ENCODE measurements around the gene EIF4EBP2. TPM values are rescaled to one million over a fixed set of nuclear protein-coding genes. Genes with fewer than 3 reads are reported as not detected.

EIF4EBP2 gene
- total and polyA plus RNA-seq, 2 of the 13 experiments (the other 11 are each of a cell fraction or from before 2014, with no cell fraction given), result 16.9 to 22.0 TPM

DNA sequence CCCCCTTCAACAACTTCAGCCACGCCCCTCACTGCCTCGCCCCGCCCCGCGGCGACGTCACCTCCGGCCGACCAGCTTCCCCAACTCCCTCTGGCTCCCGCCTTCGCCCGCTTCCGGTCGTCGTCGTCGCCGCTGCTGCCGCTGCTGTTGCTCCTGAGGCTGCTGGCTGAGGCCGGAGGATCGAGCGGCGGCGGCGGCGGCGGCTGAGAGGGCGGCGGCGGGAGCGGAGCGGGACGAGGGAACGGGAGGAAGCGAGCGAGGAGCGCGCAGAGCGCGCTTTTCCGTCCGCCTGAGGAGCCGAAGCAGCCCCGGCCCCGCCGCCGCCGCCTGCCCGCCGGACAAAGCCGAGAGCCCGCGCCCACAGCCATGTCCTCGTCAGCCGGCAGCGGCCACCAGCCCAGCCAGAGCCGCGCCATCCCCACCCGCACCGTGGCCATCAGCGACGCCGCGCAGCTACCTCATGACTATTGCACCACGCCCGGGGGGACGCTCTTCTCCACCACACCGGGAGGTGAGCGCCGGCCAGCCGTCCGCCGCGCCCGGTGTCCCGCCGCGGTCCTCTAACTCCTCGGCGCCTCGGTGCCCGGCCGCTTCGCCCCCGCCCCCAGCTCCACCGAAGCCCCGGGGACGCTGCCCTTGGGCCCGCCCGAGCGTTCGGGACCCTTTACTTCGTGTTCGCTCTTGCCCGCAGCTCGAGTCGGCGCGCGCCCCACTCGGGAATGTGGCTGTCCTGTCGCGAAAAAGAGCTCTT is at the start of gene EIF4EBP2 (continued):
- TF ChIP-seq, protein P1, sequence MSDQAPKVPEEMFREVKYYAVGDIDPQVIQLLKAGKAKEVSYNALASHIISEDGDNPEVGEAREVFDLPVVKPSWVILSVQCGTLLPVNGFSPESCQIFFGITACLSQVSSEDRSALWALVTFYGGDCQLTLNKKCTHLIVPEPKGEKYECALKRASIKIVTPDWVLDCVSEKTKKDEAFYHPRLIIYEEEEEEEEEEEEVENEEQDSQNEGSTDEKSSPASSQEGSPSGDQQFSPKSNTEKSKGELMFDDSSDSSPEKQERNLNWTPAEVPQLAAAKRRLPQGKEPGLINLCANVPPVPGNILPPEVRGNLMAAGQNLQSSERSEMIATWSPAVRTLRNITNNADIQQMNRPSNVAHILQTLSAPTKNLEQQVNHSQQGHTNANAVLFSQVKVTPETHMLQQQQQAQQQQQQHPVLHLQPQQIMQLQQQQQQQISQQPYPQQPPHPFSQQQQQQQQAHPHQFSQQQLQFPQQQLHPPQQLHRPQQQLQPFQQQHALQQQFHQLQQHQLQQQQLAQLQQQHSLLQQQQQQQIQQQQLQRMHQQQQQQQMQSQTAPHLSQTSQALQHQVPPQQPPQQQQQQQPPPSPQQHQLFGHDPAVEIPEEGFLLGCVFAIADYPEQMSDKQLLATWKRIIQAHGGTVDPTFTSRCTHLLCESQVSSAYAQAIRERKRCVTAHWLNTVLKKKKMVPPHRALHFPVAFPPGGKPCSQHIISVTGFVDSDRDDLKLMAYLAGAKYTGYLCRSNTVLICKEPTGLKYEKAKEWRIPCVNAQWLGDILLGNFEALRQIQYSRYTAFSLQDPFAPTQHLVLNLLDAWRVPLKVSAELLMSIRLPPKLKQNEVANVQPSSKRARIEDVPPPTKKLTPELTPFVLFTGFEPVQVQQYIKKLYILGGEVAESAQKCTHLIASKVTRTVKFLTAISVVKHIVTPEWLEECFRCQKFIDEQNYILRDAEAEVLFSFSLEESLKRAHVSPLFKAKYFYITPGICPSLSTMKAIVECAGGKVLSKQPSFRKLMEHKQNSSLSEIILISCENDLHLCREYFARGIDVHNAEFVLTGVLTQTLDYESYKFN (CRISPR knock-in tag; conservative IDR thresholded peaks at IDR 0.05), result peak; percentile 44; the same call in 1 of the 2 replicates
- TF ChIP-seq ZNF12 (CRISPR knock-in tag; IDR thresholded peaks at IDR 0.05) (peak; percentile 94), BRD4 (CRISPR knock-in tag; IDR thresholded peaks at IDR 0.05) (0 out of 2 replicates have a peak, but pooled peaks have one; percentile 59), TOPORS (CRISPR knock-in tag; IDR thresholded peaks at IDR 0.05) (0 out of 2 replicates have a peak, but pooled peaks have one; percentile 14), ELF4 (CRISPR knock-in tag; IDR thresholded peaks at IDR 0.05; ENCODE audit: borderline replicate concordance) (0 out of 2 replicates have a peak, but pooled peaks have one; percentile 33), ZNF451 (CRISPR knock-in tag; IDR thresholded peaks at IDR 0.05) (0 out of 2 replicates have a peak, but pooled peaks have one; percentile 66), RBFOX2 (IDR thresholded peaks at IDR 0.05; ENCODE audit: low read depth, low read length) (peak; percentile 95), CHD4 (IDR thresholded peaks at IDR 0.05; ENCODE audit: borderline replicate concordance, low read length) (no peak)
- TF ChIP-seq, protein P2, sequence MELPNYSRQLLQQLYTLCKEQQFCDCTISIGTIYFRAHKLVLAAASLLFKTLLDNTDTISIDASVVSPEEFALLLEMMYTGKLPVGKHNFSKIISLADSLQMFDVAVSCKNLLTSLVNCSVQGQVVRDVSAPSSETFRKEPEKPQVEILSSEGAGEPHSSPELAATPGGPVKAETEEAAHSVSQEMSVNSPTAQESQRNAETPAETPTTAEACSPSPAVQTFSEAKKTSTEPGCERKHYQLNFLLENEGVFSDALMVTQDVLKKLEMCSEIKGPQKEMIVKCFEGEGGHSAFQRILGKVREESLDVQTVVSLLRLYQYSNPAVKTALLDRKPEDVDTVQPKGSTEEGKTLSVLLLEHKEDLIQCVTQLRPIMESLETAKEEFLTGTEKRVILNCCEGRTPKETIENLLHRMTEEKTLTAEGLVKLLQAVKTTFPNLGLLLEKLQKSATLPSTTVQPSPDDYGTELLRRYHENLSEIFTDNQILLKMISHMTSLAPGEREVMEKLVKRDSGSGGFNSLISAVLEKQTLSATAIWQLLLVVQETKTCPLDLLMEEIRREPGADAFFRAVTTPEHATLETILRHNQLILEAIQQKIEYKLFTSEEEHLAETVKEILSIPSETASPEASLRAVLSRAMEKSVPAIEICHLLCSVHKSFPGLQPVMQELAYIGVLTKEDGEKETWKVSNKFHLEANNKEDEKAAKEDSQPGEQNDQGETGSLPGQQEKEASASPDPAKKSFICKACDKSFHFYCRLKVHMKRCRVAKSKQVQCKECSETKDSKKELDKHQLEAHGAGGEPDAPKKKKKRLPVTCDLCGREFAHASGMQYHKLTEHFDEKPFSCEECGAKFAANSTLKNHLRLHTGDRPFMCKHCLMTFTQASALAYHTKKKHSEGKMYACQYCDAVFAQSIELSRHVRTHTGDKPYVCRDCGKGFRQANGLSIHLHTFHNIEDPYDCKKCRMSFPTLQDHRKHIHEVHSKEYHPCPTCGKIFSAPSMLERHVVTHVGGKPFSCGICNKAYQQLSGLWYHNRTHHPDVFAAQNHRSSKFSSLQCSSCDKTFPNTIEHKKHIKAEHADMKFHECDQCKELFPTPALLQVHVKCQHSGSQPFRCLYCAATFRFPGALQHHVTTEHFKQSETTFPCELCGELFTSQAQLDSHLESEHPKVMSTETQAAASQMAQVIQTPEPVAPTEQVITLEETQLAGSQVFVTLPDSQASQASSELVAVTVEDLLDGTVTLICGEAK (IDR thresholded peaks at IDR 0.05), result peak; percentile 48
- TF ChIP-seq, protein P2 (CRISPR knock-in tag; IDR thresholded peaks at IDR 0.05), result peak; percentile 25; the same call in 1 of the 2 replicates
- TF ChIP-seq, protein P3, sequence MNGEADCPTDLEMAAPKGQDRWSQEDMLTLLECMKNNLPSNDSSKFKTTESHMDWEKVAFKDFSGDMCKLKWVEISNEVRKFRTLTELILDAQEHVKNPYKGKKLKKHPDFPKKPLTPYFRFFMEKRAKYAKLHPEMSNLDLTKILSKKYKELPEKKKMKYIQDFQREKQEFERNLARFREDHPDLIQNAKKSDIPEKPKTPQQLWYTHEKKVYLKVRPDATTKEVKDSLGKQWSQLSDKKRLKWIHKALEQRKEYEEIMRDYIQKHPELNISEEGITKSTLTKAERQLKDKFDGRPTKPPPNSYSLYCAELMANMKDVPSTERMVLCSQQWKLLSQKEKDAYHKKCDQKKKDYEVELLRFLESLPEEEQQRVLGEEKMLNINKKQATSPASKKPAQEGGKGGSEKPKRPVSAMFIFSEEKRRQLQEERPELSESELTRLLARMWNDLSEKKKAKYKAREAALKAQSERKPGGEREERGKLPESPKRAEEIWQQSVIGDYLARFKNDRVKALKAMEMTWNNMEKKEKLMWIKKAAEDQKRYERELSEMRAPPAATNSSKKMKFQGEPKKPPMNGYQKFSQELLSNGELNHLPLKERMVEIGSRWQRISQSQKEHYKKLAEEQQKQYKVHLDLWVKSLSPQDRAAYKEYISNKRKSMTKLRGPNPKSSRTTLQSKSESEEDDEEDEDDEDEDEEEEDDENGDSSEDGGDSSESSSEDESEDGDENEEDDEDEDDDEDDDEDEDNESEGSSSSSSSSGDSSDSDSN (CRISPR knock-in tag; IDR thresholded peaks at IDR 0.05), result peak; percentile 81; the same call in 1 of the 2 replicates
- TF ChIP-seq, protein P4, sequence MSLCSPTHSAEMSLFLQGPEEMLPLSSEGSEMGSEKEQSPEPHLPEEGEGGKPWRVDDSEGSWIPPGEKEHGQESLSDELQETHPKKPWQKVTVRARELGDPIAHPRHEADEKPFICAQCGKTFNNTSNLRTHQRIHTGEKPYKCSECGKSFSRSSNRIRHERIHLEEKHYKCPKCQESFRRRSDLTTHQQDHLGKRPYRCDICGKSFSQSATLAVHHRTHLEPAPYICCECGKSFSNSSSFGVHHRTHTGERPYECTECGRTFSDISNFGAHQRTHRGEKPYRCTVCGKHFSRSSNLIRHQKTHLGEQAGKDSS (CRISPR knock-in tag; IDR thresholded peaks at IDR 0.05; ENCODE audit: borderline replicate concordance, low read depth), result 0 out of 2 replicates have a peak, but pooled peaks have one; percentile 55
